ENCODE data around the gene NHS. TPM values are rescaled to one million over a fixed set of nuclear protein-coding genes. Genes with fewer than 3 reads are reported as not detected.
A peak's percentile ranks its signal among the peaks of the same experiment; 100 is the strongest.

The NHS gene
- total and polyA plus RNA-seq, 2 of the 4 experiments (the other 2 are of a cell fraction), result 0.36 to 0.90 TPM

- H3K9me1 ChIP-seq (ENCODE audit: insufficient read depth, low read length), result no peaks in the 10 kb centered on the region
- H4K20me1 ChIP-seq (ENCODE audit: insufficient read depth, low read length), result no peaks in the 10 kb centered on the region
- no peak overlapping the region for H4K5ac ChIP-seq (ENCODE audit: low read depth, low read length)
- no peak overlapping the region for H2AK9ac ChIP-seq (replicated peaks; ENCODE audit: low read depth, low read length, poor library complexity)
- H3K79me1 ChIP-seq (ENCODE audit: low read depth in 1 of 2, low read length in 2 of 2), result no peaks in the 10 kb centered on the region
- ChIA-PET CTCF (no interaction called here), POLR2A (ENCODE audit: unreplicated experiment) (no interaction called here)
- no peak overlapping the region for H3K4me2 ChIP-seq (ENCODE audit: low read depth, low read length)
- H3K4me1 ChIP-seq (ENCODE audit: control insufficient read depth, insufficient read depth, low read length), result no peaks in the 10 kb centered on the region
- no peak overlapping the region for H2AFZ ChIP-seq (replicated peaks; ENCODE audit: low read length, poor library complexity)
- no peak overlapping the region for H4K91ac ChIP-seq (ENCODE audit: insufficient read depth, low read depth, low read length)
- no peak overlapping the region for H3K4ac ChIP-seq (ENCODE audit: low read depth, low read length)
- WGBS, 2 experiments (ENCODE audit: extremely low coverage in 2 of 2, insufficient read length in 1 of 2), result 71% methylated on average over 1 of the region's 7 CpGs; no CpG with 5 or more reads in 1 of the 2 experiments
- in situ Hi-C loops (cut with MboI; ENCODE audit: low sequenced_read_pairs), result no loop called here
- no peak overlapping the region for H3K56ac ChIP-seq (ENCODE audit: extremely low read depth, insufficient read depth, low read length)
- H4K8ac ChIP-seq (ENCODE audit: low read depth in 2 of 2, low read length in 2 of 2), result no peak overlapping the region
- no peak overlapping the region for H3K23ac ChIP-seq (ENCODE audit: low read depth, low read length)
- H2AK5ac ChIP-seq (ENCODE audit: low read depth, low read length), result no peak overlapping the region
- no peak for TF ChIP-seq NFE2L2 (IDR thresholded peaks at IDR 0.05; ENCODE audit: low read depth, low read length)
- TF ChIP-seq RFX5 (IDR thresholded peaks at IDR 0.05; ENCODE audit: low read depth, low read length), result no peak
- TF ChIP-seq RAD21 (IDR thresholded peaks at IDR 0.05; ENCODE audit: low read length), result no peak
- TF ChIP-seq BHLHE40 (IDR thresholded peaks at IDR 0.05; ENCODE audit: low read depth, low read length), result no peak
- H3K9me3 ChIP-seq (ENCODE audit: control insufficient read depth, insufficient read depth, low read length), result no peaks in the 10 kb centered on the region; the same call in 1 of the 2 replicates
- DNase-seq (peak; percentile 7), ATAC-seq (ENCODE audit: low read depth) (no peak; the same call in 1 of the 2 replicates)
- H2BK15ac ChIP-seq (ENCODE audit: low read depth, low read length), result no peak overlapping the region
- H3K27me3 ChIP-seq (ENCODE audit: control insufficient read depth, insufficient read depth, low read length), result no peaks in the 10 kb centered on the region
- no peak overlapping the region for H3K18ac ChIP-seq (ENCODE audit: low read depth, low read length)
- no peak overlapping the region for H3K9ac ChIP-seq (ENCODE audit: low read depth, low read length)
- H2BK120ac ChIP-seq (ENCODE audit: low read depth, low read length), result no peak overlapping the region
- intact Hi-C loops (cut with micrococcal nuclease), result no loop called here
- BruUV-seq (replicated peaks), result no TSS peak
- H3K14ac ChIP-seq (replicated peaks; ENCODE audit: low read depth, low read length), result no peak overlapping the region
- H3K4me3 ChIP-seq (ENCODE audit: insufficient read depth, low read depth, low read length), result no peak overlapping the region
- H3K27ac ChIP-seq (ENCODE audit: insufficient read depth, low read length), result no peak overlapping the region
- no peaks in the 10 kb centered on the region for H3K36me3 ChIP-seq (ENCODE audit: control insufficient read depth, insufficient read depth, low read length)
- dilution Hi-C loops (cut with HindIII; ENCODE audit: low sequenced_read_pairs, unreplicated experiment), result no loop called here
- H2BK20ac ChIP-seq (ENCODE audit: low read depth, low read length), result no peak overlapping the region
- H2BK5ac ChIP-seq (ENCODE audit: low read depth, low read length, poor library complexity, severe bottlenecking), result no peak overlapping the region
Measured at GRCh38 chrX:17519358-17519757, 144.4 kb downstream of the NHS start.
